Suprapubic skin (tissue), 4 donors: ENCODE measurements around the gene ARHGEF39. TPM values are rescaled to one million over a fixed set of nuclear protein-coding genes. Genes with fewer than 3 reads are reported as not detected.

Experiments used
- DNase-seq, 2 donors: peaks; one replicate each; pipeline ENCODE4 v3.0.0-alpha.2; 2019; ENCODE audit warnings: low spot score in 2 of 2
- H3K27ac ChIP-seq: fragments of 200-600 bp; sonication (generic); one replicate; pipeline ENCODE4 v1.5.1; 2019
- H3K27me3 ChIP-seq: fragments of 200-600 bp; sonication (generic); one replicate; pipeline ENCODE4 v1.5.1; 2019
- H3K36me3 ChIP-seq: fragments of 200-600 bp; sonication (generic); one replicate; pipeline ENCODE4 v1.5.1; 2019
- H3K4me1 ChIP-seq: fragments of 200-600 bp; sonication (generic); one replicate; pipeline ENCODE4 v1.5.1; 2019
- H3K4me3 ChIP-seq: fragments of 200-600 bp; sonication (generic); one replicate; pipeline ENCODE4 v1.5.1; 2019; ENCODE audit warnings: mild to moderate bottlenecking
- H3K9me3 ChIP-seq: fragments of 200-600 bp; sonication (generic); one replicate; pipeline ENCODE4 v1.5.1; 2019
- EP300 ChIP-seq: sonication (generic); formaldehyde crosslinking; IDR thresholded peaks from one replicate; pipeline ENCODE4 v1.6.1; 2017; ENCODE audit warnings: antibody characterized with exemption
- POLR2A ChIP-seq, 2 donors: fragments of 450-650 bp; IDR thresholded peaks; one replicate each; pipeline ENCODE4 v1.6.1; 2017; ENCODE audit warnings: antibody characterized with exemption in 2 of 2, mild to moderate bottlenecking in 2 of 2, moderate library complexity in 2 of 2
- POLR2AphosphoS5 ChIP-seq, 3 donors: sonication (generic); formaldehyde crosslinking; IDR thresholded peaks; one replicate each; pipeline ENCODE4 v1.6.1; 2017; ENCODE audit warnings: antibody characterized with exemption in 3 of 3
- WGBS: methylation state at CpG from one replicate; pipeline ENCODE4 v1.1.5; 2018; 5-methylcytosine and 5-hydroxymethylcytosine counted together
- total RNA-seq, 4 donors: library from RNA; depleted of rRNA; stranded (reverse); fragments of >200 nt; gene quantifications; one replicate each; pipeline ENCODE4 v1.1.0, GENCODE V29; 2016
- TF ChIP-seq, protein P1 (sequence below), 2 donors: fragments of 200-600 bp in 1 of 2; fragments of 450-650 bp in 1 of 2; sonication (generic) in 1 of 2; IDR thresholded peaks; one replicate each; pipeline ENCODE4 v1.5.1; 2016 to 2019; ENCODE audit warnings: antibody characterized with exemption in 2 of 2, mild to moderate bottlenecking in 1 of 2, moderate library complexity in 1 of 2

ARHGEF39 gene
- total RNA-seq, 4 donors from 2014 or later: 0.34 to 11.3 (median 1.9) TPM

DNA sequence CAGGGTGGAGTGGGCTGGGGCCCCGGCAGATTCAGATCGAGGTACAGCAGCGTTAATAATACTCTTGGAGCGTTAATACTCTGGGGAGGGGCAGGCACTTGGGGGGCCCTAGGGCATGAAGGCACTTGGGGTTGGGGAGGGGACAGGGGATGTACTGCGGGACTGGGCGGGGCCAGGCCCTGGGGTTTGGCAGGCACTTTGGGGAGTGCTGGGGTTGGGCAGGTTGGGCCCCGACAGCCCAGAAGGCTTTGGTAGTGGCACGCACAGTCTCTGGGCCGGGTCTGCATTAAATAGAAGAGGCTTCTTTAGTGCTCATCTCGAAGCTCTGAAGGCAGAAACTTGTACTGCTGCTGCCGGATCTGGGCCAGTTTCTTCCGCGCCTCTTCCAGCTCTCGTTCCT lies 32.5 kb upstream of the ARHGEF39 start:
- TF ChIP-seq POLR2AphosphoS5 (IDR thresholded peaks at IDR 0.05) (no peak), POLR2A (IDR thresholded peaks at IDR 0.05) (no peak), EP300 (no peak)
- TF ChIP-seq, protein P1, sequence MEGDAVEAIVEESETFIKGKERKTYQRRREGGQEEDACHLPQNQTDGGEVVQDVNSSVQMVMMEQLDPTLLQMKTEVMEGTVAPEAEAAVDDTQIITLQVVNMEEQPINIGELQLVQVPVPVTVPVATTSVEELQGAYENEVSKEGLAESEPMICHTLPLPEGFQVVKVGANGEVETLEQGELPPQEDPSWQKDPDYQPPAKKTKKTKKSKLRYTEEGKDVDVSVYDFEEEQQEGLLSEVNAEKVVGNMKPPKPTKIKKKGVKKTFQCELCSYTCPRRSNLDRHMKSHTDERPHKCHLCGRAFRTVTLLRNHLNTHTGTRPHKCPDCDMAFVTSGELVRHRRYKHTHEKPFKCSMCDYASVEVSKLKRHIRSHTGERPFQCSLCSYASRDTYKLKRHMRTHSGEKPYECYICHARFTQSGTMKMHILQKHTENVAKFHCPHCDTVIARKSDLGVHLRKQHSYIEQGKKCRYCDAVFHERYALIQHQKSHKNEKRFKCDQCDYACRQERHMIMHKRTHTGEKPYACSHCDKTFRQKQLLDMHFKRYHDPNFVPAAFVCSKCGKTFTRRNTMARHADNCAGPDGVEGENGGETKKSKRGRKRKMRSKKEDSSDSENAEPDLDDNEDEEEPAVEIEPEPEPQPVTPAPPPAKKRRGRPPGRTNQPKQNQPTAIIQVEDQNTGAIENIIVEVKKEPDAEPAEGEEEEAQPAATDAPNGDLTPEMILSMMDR (IDR thresholded peaks at IDR 0.05): no peak
- peak overlapping the region; percentile 43 for H3K27ac ChIP-seq
- peaks cover 62% of the 10 kb centered on the region for H3K36me3 ChIP-seq
- H3K4me3 ChIP-seq: no peak overlapping the region
- H3K9me3 ChIP-seq: no peaks in the 10 kb centered on the region
- H3K4me1 ChIP-seq: peaks cover 20% of the 10 kb centered on the region
- H3K27me3 ChIP-seq: no peaks in the 10 kb centered on the region
- DNase-seq: no peak
- 60% methylated on average over 14 of the region's 14 CpGs for WGBS

DNA sequence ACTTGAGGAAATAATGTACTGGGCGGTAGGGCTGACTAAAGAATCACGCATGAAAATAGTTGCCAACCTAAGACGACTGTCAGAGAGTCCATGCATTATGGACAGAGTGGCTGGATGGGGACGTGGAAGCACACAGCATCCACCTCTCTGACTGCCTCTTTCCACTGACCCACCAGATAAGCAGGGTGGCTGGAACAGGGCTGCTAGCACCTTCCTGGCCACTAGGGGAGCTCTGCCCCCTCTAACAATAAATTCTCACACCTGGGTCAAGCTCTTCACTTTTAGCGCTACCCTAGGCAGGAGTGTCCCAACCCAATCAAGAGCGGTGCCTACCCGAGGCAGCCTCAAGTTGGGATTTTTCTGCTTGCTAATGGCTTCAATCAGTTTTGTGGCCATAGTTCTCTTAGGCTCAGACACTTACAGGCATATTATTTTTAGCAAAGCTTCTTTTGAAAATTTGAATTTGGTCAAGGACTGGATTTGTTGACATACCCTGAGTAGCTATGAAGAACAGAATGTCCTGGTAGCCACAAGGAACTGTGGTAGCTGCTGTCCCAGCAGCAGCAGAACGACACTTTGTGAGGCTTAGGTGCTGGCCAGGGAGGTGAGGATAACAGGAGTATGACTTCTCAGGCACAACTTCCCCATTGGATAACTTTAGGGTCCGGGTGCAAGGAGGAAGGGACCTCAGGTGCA lies 31.7 kb upstream of the ARHGEF39 start:
- Histone ChIP-seq H3K4me3 (no peak overlapping the region), H3K27me3 (no peaks in the 10 kb centered on the region), H3K4me1 (peaks cover 20% of the 10 kb centered on the region), H3K36me3 (peaks cover 53% of the 10 kb centered on the region), H3K9me3 (no peaks in the 10 kb centered on the region), H3K27ac (peak overlapping the region; percentile 52)
- WGBS: 38% methylated on average over 9 of the region's 9 CpGs
- no peak for DNase-seq
- TF ChIP-seq, protein P1 (IDR thresholded peaks at IDR 0.05): peak; percentile 32 to 87
- TF ChIP-seq POLR2AphosphoS5 (IDR thresholded peaks at IDR 0.05) (no peak), EP300 (peak; percentile 91), POLR2A (IDR thresholded peaks at IDR 0.05) (no peak)

- Histone ChIP-seq H3K27me3 (no peaks in the 10 kb centered on the region), H3K36me3 (peaks cover 47% of the 10 kb centered on the region), H3K4me1 (peaks cover 23% of the 10 kb centered on the region), H3K27ac (peak overlapping the region; percentile 52), H3K9me3 (no peaks in the 10 kb centered on the region), H3K4me3 (no peak overlapping the region)
- DNase-seq: no peak
- 92% methylated on average over 3 of the region's 3 CpGs for WGBS
- TF ChIP-seq EP300 (no peak), POLR2A (IDR thresholded peaks at IDR 0.05) (no peak), POLR2AphosphoS5 (IDR thresholded peaks at IDR 0.05) (no peak)
- TF ChIP-seq, protein P1 (IDR thresholded peaks at IDR 0.05): no peak
Observed at GRCh38 chr9:35695943-35696401, 31.0 kb upstream of the ARHGEF39 start.

- Histone ChIP-seq H3K4me3 (no peak overlapping the region), H3K4me1 (peaks cover 28% of the 10 kb centered on the region), H3K36me3 (peaks cover 5% of the 10 kb centered on the region), H3K9me3 (no peaks in the 10 kb centered on the region), H3K27me3 (no peaks in the 10 kb centered on the region), H3K27ac (peak overlapping the region; percentile 84)
- DNase-seq: no peak
- 77% methylated on average over 13 of the region's 13 CpGs for WGBS
- TF ChIP-seq EP300 (peak; percentile 70), POLR2AphosphoS5 (IDR thresholded peaks at IDR 0.05) (no peak)
Observed at GRCh38 chr9:35691757-35692301, 26.8 kb upstream of the ARHGEF39 start.

GRCh38 chr9:35691334-35691650 lies 26.3 kb upstream of the ARHGEF39 start:
- Histone ChIP-seq H3K36me3 (no peaks in the 10 kb centered on the region), H3K9me3 (no peaks in the 10 kb centered on the region), H3K27ac (peak overlapping the region; percentile 84), H3K4me1 (peaks cover 23% of the 10 kb centered on the region), H3K4me3 (peak overlapping the region; percentile 65), H3K27me3 (no peaks in the 10 kb centered on the region)
- 20% methylated on average over 10 of the region's 10 CpGs for WGBS
- DNase-seq: no peak
- TF ChIP-seq POLR2A (IDR thresholded peaks at IDR 0.05) (no peak), EP300 (no peak), POLR2AphosphoS5 (IDR thresholded peaks at IDR 0.05) (no peak)
- TF ChIP-seq, protein P1 (IDR thresholded peaks at IDR 0.05): no peak
